A673 (cell line): Measurements from ENCODE around the gene KATNB1. TPM values are rescaled to one million over a fixed set of nuclear protein-coding genes. Genes with fewer than 3 reads are reported as not detected.

Experiments used
- BruUV-seq: library from RNA; stranded (reverse); fragments of 400-500 nt; replicated peaks from 2 replicates; lab custom pipeline; 2021; lab: Mats Ljungman, UMichigan
- CTCF ChIA-PET: fragments of 300-600 bp; sonication (Branson Sonifier 250); formaldehyde crosslinking; loops from one replicate; lab custom pipeline; 2022; ENCODE audit warnings: antibody characterized with exemption; lab: Charles Lee
- POLR2A ChIA-PET: fragments of 300-600 bp; sonication (Branson Sonifier 250); formaldehyde crosslinking; loops from one replicate; lab custom pipeline; 2022; ENCODE audit warnings: antibody characterized with exemption; ENCODE audit not compliant: low non-redundant PET; lab: Charles Lee
- DNase-seq: peaks from one replicate; pipeline ENCODE4 v3.0.0-alpha.2; 2015; ENCODE audit warnings: low spot score
- H3K27ac ChIP-seq: fragments of 200-600 bp; sonication (generic); 2 replicates; pipeline ENCODE4 v1.5.1; 2016; ENCODE audit warnings: mixed run types, low read depth, mild to moderate bottlenecking, mixed read lengths, antibody characterized with exemption, low read length; ENCODE audit not compliant: poor library complexity, severe bottlenecking
- H3K27me3 ChIP-seq: fragments of 200-600 bp; sonication (generic); replicated peaks from 2 replicates; pipeline ENCODE4 v1.6.1; 2017; ENCODE audit warnings: mixed run types, low read depth, mild to moderate bottlenecking, mixed read lengths, antibody characterized with exemption, low read length; ENCODE audit not compliant: insufficient read depth, poor library complexity
- H3K36me3 ChIP-seq: fragments of 200-600 bp; sonication (generic); 2 replicates; pipeline ENCODE4 v1.6.1; 2016; ENCODE audit warnings: mixed run types, mild to moderate bottlenecking, mixed read lengths, antibody characterized with exemption, low read length; ENCODE audit not compliant: insufficient read depth, poor library complexity, severe bottlenecking
- H3K4me1 ChIP-seq: fragments of 200-600 bp; sonication (generic); 2 replicates; pipeline ENCODE4 v1.6.1; 2017; ENCODE audit warnings: mixed run types, mild to moderate bottlenecking, mixed read lengths, antibody characterized with exemption, low read length; ENCODE audit not compliant: insufficient read depth, poor library complexity, severe bottlenecking
- H3K4me3 ChIP-seq: fragments of 200-600 bp; sonication (generic); 2 replicates; pipeline ENCODE4 v1.5.1; 2016; ENCODE audit warnings: low read depth, mixed run types, mild to moderate bottlenecking, mixed read lengths, low read length; ENCODE audit not compliant: poor library complexity, severe bottlenecking
- H3K9me3 ChIP-seq: fragments of 200-600 bp; sonication (generic); 2 replicates; pipeline ENCODE4 v1.6.1; 2016; ENCODE audit warnings: mixed run types, low read depth, mild to moderate bottlenecking, mixed read lengths, antibody characterized with exemption, low read length; ENCODE audit not compliant: poor library complexity, severe bottlenecking
- EZH2 ChIP-seq: fragments of 200-600 bp; sonication (generic); IDR thresholded peaks from 2 replicates; pipeline ENCODE4 v1.6.1; 2017; ENCODE audit warnings: borderline replicate concordance, low read depth, mild to moderate bottlenecking, mixed read lengths, antibody characterized with exemption, low read length; ENCODE audit not compliant: poor library complexity, severe bottlenecking
- intact Hi-C: fragments of 100-400 bp; cut with micrococcal nuclease; formaldehyde crosslinking; loops from one replicate; pipeline ENCODE4 v1.10.0; 2022; ENCODE audit not compliant: unreplicated experiment
- total RNA-seq: library from RNA; stranded (reverse); gene quantifications from 2 replicates; pipeline ENCODE4 v1.2.3, GENCODE V29; 2021
- TF ChIP-seq, protein P1 (sequence below): fragments of 300-800, 200-600 bp; sonication (generic); conservative IDR thresholded peaks from 2 replicates; pipeline ENCODE4 v1.5.1; 2017; ENCODE audit warnings: low read depth, mild to moderate bottlenecking, antibody characterized with exemption, low read length, moderate library complexity, mixed read lengths

Gene KATNB1
- total RNA-seq, 1 experiment from 2014 or later, result 55.7 TPM

DNA sequence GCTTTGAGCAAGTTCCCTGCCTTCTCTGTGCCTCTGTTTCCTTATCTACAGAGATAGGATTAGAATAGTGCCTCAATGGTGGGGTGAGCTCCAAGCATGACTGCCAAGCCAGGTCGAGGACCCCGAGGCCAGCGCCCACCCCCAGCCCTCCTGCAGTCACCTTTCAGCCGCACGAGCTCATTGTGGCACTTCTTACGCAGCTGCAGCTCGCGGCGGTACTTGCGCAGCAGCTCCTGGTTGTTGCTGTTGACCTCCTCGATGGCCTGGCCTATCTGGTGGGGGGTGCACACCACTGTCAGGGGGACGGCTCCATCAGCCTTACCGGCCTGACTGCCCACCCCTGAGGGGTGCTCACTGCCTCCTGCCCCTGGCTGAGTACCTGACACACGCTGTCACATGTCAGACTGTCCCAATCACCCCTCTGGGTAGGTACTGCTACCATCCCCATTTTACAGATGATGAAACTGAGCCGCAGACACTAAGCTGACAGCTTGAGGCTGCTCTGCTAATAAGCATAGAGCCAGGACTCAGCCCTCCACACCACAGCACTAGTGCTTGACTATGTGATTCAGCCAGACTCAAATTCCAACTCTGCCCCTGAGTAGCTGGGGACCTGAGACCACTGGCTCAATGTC, 31.3 kb downstream of the KATNB1 start:
- Histone ChIP-seq H3K9me3 (no peaks in the 10 kb centered on the region), H3K27me3 (no peaks in the 10 kb centered on the region), H3K4me1 (peaks cover 9% of the 10 kb centered on the region), H3K27ac (peak overlapping the region; percentile 40), H3K36me3 (peaks cover 87% of the 10 kb centered on the region), H3K4me3 (no peak overlapping the region)
- intact Hi-C loops, result no loop called here
- TF ChIP-seq, protein P1, sequence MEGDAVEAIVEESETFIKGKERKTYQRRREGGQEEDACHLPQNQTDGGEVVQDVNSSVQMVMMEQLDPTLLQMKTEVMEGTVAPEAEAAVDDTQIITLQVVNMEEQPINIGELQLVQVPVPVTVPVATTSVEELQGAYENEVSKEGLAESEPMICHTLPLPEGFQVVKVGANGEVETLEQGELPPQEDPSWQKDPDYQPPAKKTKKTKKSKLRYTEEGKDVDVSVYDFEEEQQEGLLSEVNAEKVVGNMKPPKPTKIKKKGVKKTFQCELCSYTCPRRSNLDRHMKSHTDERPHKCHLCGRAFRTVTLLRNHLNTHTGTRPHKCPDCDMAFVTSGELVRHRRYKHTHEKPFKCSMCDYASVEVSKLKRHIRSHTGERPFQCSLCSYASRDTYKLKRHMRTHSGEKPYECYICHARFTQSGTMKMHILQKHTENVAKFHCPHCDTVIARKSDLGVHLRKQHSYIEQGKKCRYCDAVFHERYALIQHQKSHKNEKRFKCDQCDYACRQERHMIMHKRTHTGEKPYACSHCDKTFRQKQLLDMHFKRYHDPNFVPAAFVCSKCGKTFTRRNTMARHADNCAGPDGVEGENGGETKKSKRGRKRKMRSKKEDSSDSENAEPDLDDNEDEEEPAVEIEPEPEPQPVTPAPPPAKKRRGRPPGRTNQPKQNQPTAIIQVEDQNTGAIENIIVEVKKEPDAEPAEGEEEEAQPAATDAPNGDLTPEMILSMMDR, result no peak
- TF ChIP-seq EZH2, result no peak
- DNase-seq, result no peak
- BruUV-seq, result no TSS peak
- ChIA-PET CTCF (no interaction called here), POLR2A (no interaction called here)

DNA sequence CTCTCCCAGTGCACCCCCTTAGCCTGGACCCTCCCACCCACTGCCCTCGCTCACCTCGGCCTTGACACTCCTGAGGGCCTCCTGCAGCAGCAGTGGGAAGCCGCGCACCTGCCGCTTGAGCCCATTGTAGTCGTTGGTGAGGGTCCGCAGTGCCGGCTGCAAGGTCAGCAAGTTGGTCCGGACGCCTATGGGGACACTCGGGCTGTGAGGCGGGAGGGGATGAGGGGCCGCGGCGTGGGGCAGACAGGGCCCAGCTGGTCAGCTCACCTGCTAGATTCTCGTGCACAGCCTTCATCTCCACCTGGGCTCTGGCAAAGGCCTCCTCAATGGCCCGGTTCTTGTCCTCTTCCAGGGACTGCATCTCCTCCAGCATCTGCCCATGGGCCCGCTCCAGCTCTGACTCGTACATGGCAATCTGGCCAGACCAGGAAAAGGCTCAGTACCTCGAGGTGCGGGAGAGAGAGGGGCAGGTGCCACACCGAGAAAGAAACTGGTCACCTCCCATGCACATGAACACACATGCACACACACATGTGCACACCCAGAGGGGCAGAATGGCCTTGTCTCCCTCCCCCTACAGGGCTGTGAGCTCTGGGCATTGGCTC, 34.1 kb downstream of the KATNB1 start:
- H3K27me3 ChIP-seq, result no peaks in the 10 kb centered on the region
- peaks cover 88% of the 10 kb centered on the region for H3K36me3 ChIP-seq
- ChIA-PET POLR2A (no interaction called here), CTCF (no interaction called here)
- BruUV-seq, result no TSS peak
- no peak overlapping the region for H3K4me3 ChIP-seq
- no peaks in the 10 kb centered on the region for H3K9me3 ChIP-seq
- no peak for DNase-seq
- H3K27ac ChIP-seq, result no peak overlapping the region
- intact Hi-C loops, result no loop called here
- TF ChIP-seq EZH2, result no peak
- TF ChIP-seq, protein P1, result no peak
- H3K4me1 ChIP-seq, result peaks cover 5% of the 10 kb centered on the region

DNA sequence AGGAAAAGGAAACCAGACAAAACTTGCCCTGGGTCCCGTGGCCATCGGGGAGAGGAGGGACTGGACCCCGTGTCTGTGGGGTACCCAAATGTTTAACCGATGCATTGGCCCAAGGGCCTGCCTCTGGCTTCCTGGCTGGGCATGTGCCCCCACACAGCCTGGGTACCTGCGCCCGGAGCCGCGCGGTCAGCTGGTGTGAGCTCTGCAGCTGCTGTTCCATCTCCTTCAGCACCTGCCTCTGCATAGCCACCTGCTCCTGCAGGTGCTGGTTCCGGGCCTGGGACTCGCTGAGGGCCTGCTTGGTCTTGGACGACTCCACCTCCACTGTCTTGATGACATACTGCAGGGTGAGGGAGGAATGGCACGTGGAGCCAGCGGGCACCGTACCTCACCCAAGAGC, 34.8 kb downstream of the KATNB1 start:
- ChIA-PET CTCF (no interaction called here), POLR2A (no interaction called here)

More for the DNA sequence above, 34.8 kb downstream of the KATNB1 start:
- Histone ChIP-seq H3K27me3 (no peaks in the 10 kb centered on the region), H3K27ac (no peak overlapping the region), H3K4me3 (no peak overlapping the region), H3K36me3 (peaks cover 90% of the 10 kb centered on the region), H3K4me1 (peaks cover 1% of the 10 kb centered on the region), H3K9me3 (no peaks in the 10 kb centered on the region)
- intact Hi-C loops, result no loop called here
- BruUV-seq, result no TSS peak
- no peak for DNase-seq
- no peak for TF ChIP-seq EZH2
- TF ChIP-seq, protein P1, result no peak
